Measurements from ENCODE around the gene MAP4K3. TPM values are rescaled to one million over a fixed set of nuclear protein-coding genes. Genes with fewer than 3 reads are reported as not detected.

Gene MAP4K3
- total and polyA plus RNA-seq, 2 of the 8 experiments (the other 6 are each of a cell fraction or from before 2014, with no cell fraction given), result 11.4 to 63.0 TPM

DNA sequence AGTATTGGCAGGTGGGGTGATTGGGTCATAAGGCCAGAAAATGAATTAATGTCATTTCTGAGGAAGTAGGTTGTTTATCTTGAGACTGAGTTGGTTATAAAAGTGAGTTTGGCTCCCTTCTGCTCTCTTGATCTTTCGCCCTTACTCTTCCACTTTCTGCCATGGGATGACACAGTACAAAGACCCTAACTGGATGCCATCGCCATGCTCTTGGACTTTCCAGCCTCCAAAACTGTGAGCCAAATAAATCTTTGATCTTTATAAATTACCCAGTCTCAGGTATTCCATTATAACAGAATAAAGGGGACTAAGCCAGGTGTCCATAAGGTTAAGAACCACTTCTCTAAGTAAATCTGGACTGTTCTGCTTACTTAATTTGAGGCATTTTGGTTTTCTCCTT is 44.4 kb downstream of the MAP4K3 start:
- Histone ChIP-seq H4K91ac (replicated peaks; ENCODE audit: insufficient read length, low read length) (no peak overlapping the region), H3K9ac (replicated peaks in 1 of 4; ENCODE audit: extremely low read depth in 1 of 4, low read depth in 3 of 4, low read length in 3 of 4) (no peak overlapping the region), H2BK12ac (ENCODE audit: low read depth, low read length) (no peak overlapping the region), H3K18ac (ENCODE audit: extremely low read depth, low read length) (no peak overlapping the region), H2BK20ac (ENCODE audit: low read length) (no peak overlapping the region), H3K4ac (replicated peaks; ENCODE audit: insufficient read length, low read depth, low read length) (no peak overlapping the region), H3K36me3 (ENCODE audit: control insufficient read depth in 2 of 4, insufficient read depth in 4 of 4, low read length in 3 of 4) (no peaks in the 10 kb centered on the region), H3K4me2 (ENCODE audit: insufficient read depth in 1 of 2, low read depth in 2 of 2, low read length in 2 of 2) (no peak overlapping the region), H2AK5ac (ENCODE audit: low read depth, low read length) (no peak overlapping the region), H3K14ac (ENCODE audit: insufficient read length) (no peak overlapping the region), H2BK5ac (ENCODE audit: low read depth, low read length) (no peak overlapping the region), H3K4me1 (replicated peaks in 1 of 4; ENCODE audit: control insufficient read depth in 3 of 4, insufficient read depth in 4 of 4, low read length in 3 of 4) (peaks cover 2 to 3% (median 3%) of the 10 kb centered on the region in 4 experiments; a peak in 3 of 7 replicates), H3K23me2 (ENCODE audit: low read depth, low read length) (no peaks in the 10 kb centered on the region), H3K27ac (ENCODE audit: low read depth, low read length) (no peak overlapping the region), H2AFZ (ENCODE audit: low read length) (no peak overlapping the region), H4K20me1 (replicated peaks in 1 of 2; ENCODE audit: control insufficient read depth in 1 of 2, insufficient read depth in 2 of 2, low read length in 2 of 2) (no peaks in the 10 kb centered on the region), H3K9me3 (ENCODE audit: insufficient read depth in 2 of 2, low read depth in 1 of 2, low read length in 1 of 2) (no peaks in the 10 kb centered on the region), H3K27me3 (replicated peaks in 1 of 4; ENCODE audit: control insufficient read depth in 3 of 4, extremely low read depth in 1 of 4, insufficient read depth in 3 of 4, low read length in 3 of 4) (no peaks in the 10 kb centered on the region), H4K8ac (ENCODE audit: extremely low read depth, insufficient read depth, low read length) (no peak overlapping the region), H3K79me2 (ENCODE audit: control insufficient read depth in 1 of 2, insufficient read depth in 2 of 2, low read length in 2 of 2) (peaks cover 3 to 92% of the 10 kb centered on the region in 2 experiments; a peak in 3 of 4 replicates), H3K23ac (ENCODE audit: insufficient read length) (no peak overlapping the region), H3K4me3 (ENCODE audit: extremely low read depth in 1 of 4, insufficient read depth in 2 of 4, low read depth in 3 of 4, low read length in 4 of 4) (no peak overlapping the region), H2BK120ac (replicated peaks; ENCODE audit: low read depth, low read length) (no peak overlapping the region), H3K79me1 (ENCODE audit: low read depth, low read length) (peaks cover 2% of the 10 kb centered on the region; the same call in 1 of the 2 replicates), H4K5ac (ENCODE audit: insufficient read length, low read depth, low read length) (no peak overlapping the region), H3K56ac (replicated peaks; ENCODE audit: insufficient read length, low read depth, low read length) (no peak overlapping the region), H2BK15ac (ENCODE audit: low read length) (no peak overlapping the region)
- DNase-seq (ENCODE audit: low read depth in 1 of 2, low spot score in 2 of 2) (no peak), FAIRE-seq (no peak)
- ChIA-PET CTCF (ENCODE audit: partially characterized antibody) (interaction anchor here (2.1 kb wide), 1 partner anchor 8 kb away, joined by 10 read pairs; no protein-coding TSS in a partner anchor), POLR2A (ENCODE audit: partially characterized antibody) (interaction anchor here (1.3 kb wide), 1 partner anchor 8 kb away, joined by 6 read pairs; no protein-coding TSS in a partner anchor)
- 50% methylated on average over 2 of the region's 2 CpGs; no CpG with 5 or more reads in 1 of the 2 experiments for WGBS, 2 experiments (ENCODE audit: extremely low coverage in 1 of 2, insufficient coverage in 1 of 2, insufficient read length in 1 of 2, insufficient replicate concordance in 2 of 2, low coverage in 1 of 2, low lambda C conversion rate in 2 of 2, missing lambda C conversion rate in 1 of 2)
- TF ChIP-seq, protein P1, sequence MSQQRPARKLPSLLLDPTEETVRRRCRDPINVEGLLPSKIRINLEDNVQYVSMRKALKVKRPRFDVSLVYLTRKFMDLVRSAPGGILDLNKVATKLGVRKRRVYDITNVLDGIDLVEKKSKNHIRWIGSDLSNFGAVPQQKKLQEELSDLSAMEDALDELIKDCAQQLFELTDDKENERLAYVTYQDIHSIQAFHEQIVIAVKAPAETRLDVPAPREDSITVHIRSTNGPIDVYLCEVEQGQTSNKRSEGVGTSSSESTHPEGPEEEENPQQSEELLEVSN (IDR thresholded peaks at IDR 0.05), result no peak
- TF ChIP-seq, protein P2, sequence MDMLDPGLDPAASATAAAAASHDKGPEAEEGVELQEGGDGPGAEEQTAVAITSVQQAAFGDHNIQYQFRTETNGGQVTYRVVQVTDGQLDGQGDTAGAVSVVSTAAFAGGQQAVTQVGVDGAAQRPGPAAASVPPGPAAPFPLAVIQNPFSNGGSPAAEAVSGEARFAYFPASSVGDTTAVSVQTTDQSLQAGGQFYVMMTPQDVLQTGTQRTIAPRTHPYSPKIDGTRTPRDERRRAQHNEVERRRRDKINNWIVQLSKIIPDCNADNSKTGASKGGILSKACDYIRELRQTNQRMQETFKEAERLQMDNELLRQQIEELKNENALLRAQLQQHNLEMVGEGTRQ (IDR thresholded peaks at IDR 0.05; ENCODE audit: low read length), result no peak
